ENCODE data around the gene RS1.

RS1 gene

GRCh38 chrX:18616688-18617406 is 55.1 kb downstream of the RS1 start:
- TF ChIP-seq CTCF (IDR thresholded peaks at IDR 0.05; ENCODE audit: low read depth, low read length), result no peak
- H3K4me3 ChIP-seq (replicated peaks in 1 of 2; ENCODE audit: low read depth in 2 of 2, low read length in 2 of 2), result no peak overlapping the region
- no peak for DNase-seq (ENCODE audit: low read depth in 2 of 2)

- no peak for TF ChIP-seq CTCF (IDR thresholded peaks at IDR 0.05; ENCODE audit: low read depth, low read length)
- DNase-seq (ENCODE audit: low read depth in 2 of 2), result no peak
- no peak overlapping the region for H3K4me3 ChIP-seq (replicated peaks in 1 of 2; ENCODE audit: low read depth in 2 of 2, low read length in 2 of 2)
These were observed 57.8 kb downstream of the RS1 start for GRCh38 chrX:18613930-18614639.

- H3K4me3 ChIP-seq (replicated peaks in 1 of 2; ENCODE audit: low read depth in 2 of 2, low read length in 2 of 2), result no peak overlapping the region
- DNase-seq (ENCODE audit: low read depth in 2 of 2), result peak; percentile 2 to 6
These were observed 63.9 kb downstream of the RS1 start for GRCh38 chrX:18607966-18608365.

GRCh38 chrX:18598413-18598812 is 73.5 kb downstream of the RS1 start:
- DNase-seq (ENCODE audit: low read depth in 2 of 2), result no peak
- no peak overlapping the region for H3K4me3 ChIP-seq (replicated peaks in 1 of 2; ENCODE audit: low read depth in 2 of 2, low read length in 2 of 2)
- no peak for TF ChIP-seq CTCF (IDR thresholded peaks at IDR 0.05; ENCODE audit: low read depth, low read length)

More at GRCh38 chrX:18607966-18608365, 63.9 kb downstream of the RS1 start:
- TF ChIP-seq CTCF (IDR thresholded peaks at IDR 0.05; ENCODE audit: low read depth, low read length), result no peak

- H3K4me3 ChIP-seq (replicated peaks in 1 of 2; ENCODE audit: low read depth in 2 of 2, low read length in 2 of 2), result no peak overlapping the region
- no peak for TF ChIP-seq CTCF (IDR thresholded peaks at IDR 0.05; ENCODE audit: low read depth, low read length)
- no peak for DNase-seq (ENCODE audit: low read depth in 2 of 2)
These were observed 75.8 kb downstream of the RS1 start for GRCh38 chrX:18596096-18596495.

- H3K4me3 ChIP-seq (replicated peaks in 1 of 2; ENCODE audit: low read depth in 2 of 2, low read length in 2 of 2), result no peak overlapping the region
- DNase-seq (ENCODE audit: low read depth in 2 of 2), result no peak
- TF ChIP-seq CTCF (IDR thresholded peaks at IDR 0.05; ENCODE audit: low read depth, low read length), result no peak
These were observed 77.8 kb downstream of the RS1 start for GRCh38 chrX:18594079-18594478.
